HCT116 (cell line): ENCODE measurements around the gene GSAP.

Experiments
- CBX3 ChIP-seq: IDR thresholded peaks from 2 replicates; pipeline ENCODE4 v1.6.1; 2012; ENCODE audit warnings: low read depth
- CEBPB ChIP-seq: IDR thresholded peaks from 2 replicates; pipeline ENCODE4 v1.6.1; 2012; ENCODE audit warnings: low read depth
- EZH2 ChIP-seq: fragments of 200-600 bp; sonication (generic); IDR thresholded peaks from 2 replicates; pipeline ENCODE4 v1.6.1; 2017; ENCODE audit warnings: antibody characterized with exemption, mixed run types
- FOSL1 ChIP-seq: IDR thresholded peaks from 2 replicates; pipeline ENCODE4 v1.6.1; 2012; ENCODE audit warnings: low read depth
- JUND ChIP-seq: IDR thresholded peaks from 2 replicates; pipeline ENCODE4 v1.6.1; 2012
- POLR2A ChIP-seq: IDR thresholded peaks from 2 replicates; pipeline ENCODE4 v1.7.0; 2011; ENCODE audit warnings: borderline replicate concordance; ENCODE audit not compliant: insufficient read depth, insufficient read length; ENCODE audit errors: extremely low read depth
- POLR2AphosphoS5 ChIP-seq: IDR thresholded peaks from 2 replicates; pipeline ENCODE4 v1.6.1; 2011; ENCODE audit warnings: mild to moderate bottlenecking, low read depth, low read length, moderate library complexity
- RAD21 ChIP-seq: IDR thresholded peaks from 2 replicates; pipeline ENCODE4 v1.6.1; 2012; ENCODE audit warnings: low read depth, mild to moderate bottlenecking
- TCF7L2 ChIP-seq: IDR thresholded peaks from 2 replicates; pipeline ENCODE4 v1.7.0; 2011; ENCODE audit warnings: borderline replicate concordance, inconsistent platforms; ENCODE audit not compliant: insufficient read depth, insufficient read length; ENCODE audit errors: extremely low read depth
- TF ChIP-seq, protein P1 (sequence below): IDR thresholded peaks from 2 replicates; pipeline ENCODE4 v1.6.1; 2012
- TF ChIP-seq, protein P2 (sequence below): IDR thresholded peaks from 2 replicates; pipeline ENCODE4 v1.6.1; 2011; ENCODE audit warnings: mild to moderate bottlenecking, low read length, moderate library complexity; ENCODE audit not compliant: insufficient replicate concordance; ENCODE audit errors: extremely low read depth
- TF ChIP-seq, protein P3 (sequence below), 3 experiments: fragments of 200-600 bp in 1 of 3; sonication (generic) in 1 of 3; IDR thresholded peaks in 2 of 3; conservative IDR thresholded peaks in 1 of 3; 2 replicates each; pipeline ENCODE4 v1.5.1; 2012 to 2017; ENCODE audit warnings: low read depth in 2 of 3, low read length in 2 of 3, antibody characterized with exemption in 1 of 3, borderline replicate concordance in 1 of 3, control low read depth in 1 of 3, mild to moderate bottlenecking in 1 of 3, mixed read lengths in 1 of 3, mixed run types in 1 of 3, moderate library complexity in 1 of 3; ENCODE audit not compliant: insufficient read depth in 1 of 3

DNA sequence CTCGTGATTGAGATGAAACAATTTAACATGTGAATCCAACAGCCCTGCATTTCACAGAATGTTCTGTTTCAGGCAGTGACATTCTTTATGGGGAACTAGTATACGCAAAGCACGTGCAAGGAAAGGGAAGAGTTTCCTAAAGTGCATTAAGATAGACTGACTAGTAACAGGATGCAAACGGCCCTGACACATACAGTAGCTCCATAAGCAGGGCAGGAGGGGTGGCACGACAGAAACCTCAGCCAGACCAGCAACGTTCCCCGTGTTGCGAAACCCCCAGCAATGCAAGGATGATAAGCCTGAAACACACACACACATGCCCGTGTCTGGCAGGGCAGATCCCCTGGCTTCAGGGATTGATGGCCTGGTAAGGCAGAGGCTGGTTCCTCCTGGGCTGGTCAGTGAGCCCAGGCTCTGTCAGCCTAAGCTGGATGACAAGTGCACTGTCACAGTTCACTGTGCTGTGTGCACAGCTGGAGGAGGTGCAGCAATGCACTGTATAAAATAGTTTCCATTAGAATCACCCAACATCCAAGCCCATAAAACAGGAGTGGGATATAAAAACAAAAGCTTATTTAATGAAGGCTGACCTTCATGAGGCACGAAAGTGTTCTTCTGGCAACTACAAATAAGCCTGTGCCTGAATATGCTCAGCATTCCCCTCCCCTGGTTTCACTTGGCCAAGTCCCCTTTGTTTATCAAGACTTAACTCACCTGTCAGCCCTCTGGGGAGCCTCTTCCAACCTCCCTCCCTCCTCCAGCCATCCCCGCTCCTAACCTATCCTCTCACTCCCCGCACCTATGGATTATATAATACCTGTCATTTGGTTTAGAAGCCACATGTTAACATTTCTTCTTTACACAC, 88.8 kb downstream of the GSAP start:
- no peak for TF ChIP-seq CBX3
- TF ChIP-seq, protein P1, sequence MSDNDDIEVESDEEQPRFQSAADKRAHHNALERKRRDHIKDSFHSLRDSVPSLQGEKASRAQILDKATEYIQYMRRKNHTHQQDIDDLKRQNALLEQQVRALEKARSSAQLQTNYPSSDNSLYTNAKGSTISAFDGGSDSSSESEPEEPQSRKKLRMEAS: no peak
- no peak for TF ChIP-seq FOSL1
- TF ChIP-seq, protein P2, sequence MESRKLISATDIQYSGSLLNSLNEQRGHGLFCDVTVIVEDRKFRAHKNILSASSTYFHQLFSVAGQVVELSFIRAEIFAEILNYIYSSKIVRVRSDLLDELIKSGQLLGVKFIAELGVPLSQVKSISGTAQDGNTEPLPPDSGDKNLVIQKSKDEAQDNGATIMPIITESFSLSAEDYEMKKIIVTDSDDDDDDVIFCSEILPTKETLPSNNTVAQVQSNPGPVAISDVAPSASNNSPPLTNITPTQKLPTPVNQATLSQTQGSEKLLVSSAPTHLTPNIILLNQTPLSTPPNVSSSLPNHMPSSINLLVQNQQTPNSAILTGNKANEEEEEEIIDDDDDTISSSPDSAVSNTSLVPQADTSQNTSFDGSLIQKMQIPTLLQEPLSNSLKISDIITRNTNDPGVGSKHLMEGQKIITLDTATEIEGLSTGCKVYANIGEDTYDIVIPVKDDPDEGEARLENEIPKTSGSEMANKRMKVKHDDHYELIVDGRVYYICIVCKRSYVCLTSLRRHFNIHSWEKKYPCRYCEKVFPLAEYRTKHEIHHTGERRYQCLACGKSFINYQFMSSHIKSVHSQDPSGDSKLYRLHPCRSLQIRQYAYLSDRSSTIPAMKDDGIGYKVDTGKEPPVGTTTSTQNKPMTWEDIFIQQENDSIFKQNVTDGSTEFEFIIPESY: no peak
- no peak for TF ChIP-seq TCF7L2
- TF ChIP-seq, protein P3, sequence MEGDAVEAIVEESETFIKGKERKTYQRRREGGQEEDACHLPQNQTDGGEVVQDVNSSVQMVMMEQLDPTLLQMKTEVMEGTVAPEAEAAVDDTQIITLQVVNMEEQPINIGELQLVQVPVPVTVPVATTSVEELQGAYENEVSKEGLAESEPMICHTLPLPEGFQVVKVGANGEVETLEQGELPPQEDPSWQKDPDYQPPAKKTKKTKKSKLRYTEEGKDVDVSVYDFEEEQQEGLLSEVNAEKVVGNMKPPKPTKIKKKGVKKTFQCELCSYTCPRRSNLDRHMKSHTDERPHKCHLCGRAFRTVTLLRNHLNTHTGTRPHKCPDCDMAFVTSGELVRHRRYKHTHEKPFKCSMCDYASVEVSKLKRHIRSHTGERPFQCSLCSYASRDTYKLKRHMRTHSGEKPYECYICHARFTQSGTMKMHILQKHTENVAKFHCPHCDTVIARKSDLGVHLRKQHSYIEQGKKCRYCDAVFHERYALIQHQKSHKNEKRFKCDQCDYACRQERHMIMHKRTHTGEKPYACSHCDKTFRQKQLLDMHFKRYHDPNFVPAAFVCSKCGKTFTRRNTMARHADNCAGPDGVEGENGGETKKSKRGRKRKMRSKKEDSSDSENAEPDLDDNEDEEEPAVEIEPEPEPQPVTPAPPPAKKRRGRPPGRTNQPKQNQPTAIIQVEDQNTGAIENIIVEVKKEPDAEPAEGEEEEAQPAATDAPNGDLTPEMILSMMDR (IDR thresholded peaks at IDR 0.05 in 2 of 3, conservative IDR thresholded peaks at IDR 0.05 in 1 of 3; ENCODE audit: borderline replicate concordance in 1 of 3, insufficient read depth in 1 of 3, low read depth in 2 of 3, low read length in 2 of 3): no peak
- peak; percentile 69 for TF ChIP-seq CEBPB
- no peak for TF ChIP-seq POLR2AphosphoS5
- no peak for TF ChIP-seq POLR2A
- no peak for TF ChIP-seq RAD21
- TF ChIP-seq JUND: no peak
- no peak for TF ChIP-seq EZH2
